ENCODE results near the gene PHF12. TPM values are rescaled to one million over a fixed set of nuclear protein-coding genes. Genes with fewer than 3 reads are reported as not detected.

PHF12 gene
- total and polyA plus RNA-seq, 2 of the 8 experiments (the other 6 are each of a cell fraction or from before 2014, with no cell fraction given), result 38.8 to 65.7 TPM

DNA sequence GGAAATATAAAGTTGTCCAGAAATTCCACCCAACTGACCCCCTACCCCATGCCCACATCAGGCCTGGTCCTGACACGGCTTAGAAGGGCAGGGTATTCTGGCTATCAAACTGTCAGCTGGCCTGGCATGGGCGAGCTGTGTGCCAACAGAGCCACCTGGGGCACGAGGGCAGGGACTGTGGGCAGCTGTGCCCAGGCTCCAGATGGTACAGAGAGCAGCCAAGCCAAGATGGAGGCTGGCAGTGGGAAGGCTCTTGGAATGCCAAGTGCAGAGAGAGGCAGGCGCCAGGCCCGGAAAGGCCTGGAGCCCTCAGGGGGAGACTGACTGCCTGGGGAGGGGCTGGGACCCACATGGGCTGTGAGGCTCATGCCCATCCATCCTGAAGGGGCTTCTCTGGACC lies 24.3 kb upstream of the PHF12 start:
- H2BK120ac ChIP-seq (replicated peaks; ENCODE audit: low read depth, low read length), result no peak overlapping the region
- peaks cover 0 to 5% (median 0%) of the 10 kb centered on the region in 4 experiments; a peak in 2 of 7 replicates for H3K4me1 ChIP-seq (replicated peaks in 1 of 4; ENCODE audit: control insufficient read depth in 3 of 4, insufficient read depth in 4 of 4, low read length in 3 of 4)
- FAIRE-seq (no peak), DNase-seq (ENCODE audit: low read depth in 1 of 2, low spot score in 2 of 2) (no peak)
- WGBS, 2 experiments (ENCODE audit: extremely low coverage in 1 of 2, insufficient coverage in 1 of 2, insufficient read length in 1 of 2, insufficient replicate concordance in 2 of 2, low coverage in 1 of 2, low lambda C conversion rate in 2 of 2, missing lambda C conversion rate in 1 of 2), result 88% methylated on average over 5 of the region's 5 CpGs; no CpG with 5 or more reads in 1 of the 2 experiments
- H3K27ac ChIP-seq (ENCODE audit: low read depth, low read length), result no peak overlapping the region
- H4K20me1 ChIP-seq (replicated peaks in 1 of 2; ENCODE audit: control insufficient read depth in 1 of 2, insufficient read depth in 2 of 2, low read length in 2 of 2), result no peaks in the 10 kb centered on the region
- H2BK5ac ChIP-seq (ENCODE audit: low read depth, low read length), result no peak overlapping the region
- H4K91ac ChIP-seq (replicated peaks; ENCODE audit: insufficient read length, low read length), result no peak overlapping the region
- H3K4me3 ChIP-seq (ENCODE audit: extremely low read depth in 1 of 4, insufficient read depth in 2 of 4, low read depth in 3 of 4, low read length in 4 of 4), result no peak overlapping the region
- no peak overlapping the region for H4K8ac ChIP-seq (ENCODE audit: extremely low read depth, insufficient read depth, low read length)
- peak overlapping the region; percentile 16; the same call in 1 of the 2 replicates for H2BK20ac ChIP-seq (ENCODE audit: low read length)
- H2BK12ac ChIP-seq (ENCODE audit: low read depth, low read length), result no peak overlapping the region
- ChIA-PET CTCF (ENCODE audit: partially characterized antibody) (interaction anchor here (0.7 to 9.1 kb wide), 3 partner anchors 10 to 148 kb away, joined by 3 to 207 read pairs (median 3); no protein-coding TSS in a partner anchor), POLR2A (ENCODE audit: partially characterized antibody) (interaction anchor here (1.2 kb wide), 1 partner anchor 56 kb away, joined by 4 read pairs; no protein-coding TSS in a partner anchor)
- no peak overlapping the region for H3K4me2 ChIP-seq (ENCODE audit: insufficient read depth in 1 of 2, low read depth in 2 of 2, low read length in 2 of 2)
- no peaks in the 10 kb centered on the region for H3K9me3 ChIP-seq (ENCODE audit: insufficient read depth in 2 of 2, low read depth in 1 of 2, low read length in 1 of 2)
- H3K79me2 ChIP-seq (ENCODE audit: control insufficient read depth in 1 of 2, insufficient read depth in 2 of 2, low read length in 2 of 2), result no peaks in the 10 kb centered on the region
- H2AFZ ChIP-seq (ENCODE audit: low read length), result no peak overlapping the region
- no peaks in the 10 kb centered on the region; a peak in 1 of 8 replicates for H3K36me3 ChIP-seq (ENCODE audit: control insufficient read depth in 2 of 4, insufficient read depth in 4 of 4, low read length in 3 of 4)
- no peak overlapping the region for H3K56ac ChIP-seq (replicated peaks; ENCODE audit: insufficient read length, low read depth, low read length)
- no peak overlapping the region for H3K23ac ChIP-seq (ENCODE audit: insufficient read length)
- no peak overlapping the region for H2BK15ac ChIP-seq (ENCODE audit: low read length)
- H3K27me3 ChIP-seq (replicated peaks in 1 of 4; ENCODE audit: control insufficient read depth in 3 of 4, extremely low read depth in 1 of 4, insufficient read depth in 3 of 4, low read length in 3 of 4), result peaks cover 0 to 2% (median 0%) of the 10 kb centered on the region in 4 experiments; a peak in 2 of 7 replicates
- no peak overlapping the region for H3K18ac ChIP-seq (ENCODE audit: extremely low read depth, low read length)
- no peak overlapping the region for H3K4ac ChIP-seq (replicated peaks; ENCODE audit: insufficient read length, low read depth, low read length)
- no peak overlapping the region for H3K9ac ChIP-seq (replicated peaks in 1 of 4; ENCODE audit: extremely low read depth in 1 of 4, low read depth in 3 of 4, low read length in 3 of 4)
- H2AK5ac ChIP-seq (ENCODE audit: low read depth, low read length), result no peak overlapping the region
- H3K23me2 ChIP-seq (ENCODE audit: low read depth, low read length), result no peaks in the 10 kb centered on the region; the same call in 1 of the 2 replicates
- H3K79me1 ChIP-seq (ENCODE audit: low read depth, low read length), result no peaks in the 10 kb centered on the region
- no peak overlapping the region for H4K5ac ChIP-seq (ENCODE audit: insufficient read length, low read depth, low read length)
- no peak overlapping the region for H3K14ac ChIP-seq (ENCODE audit: insufficient read length)
- TF ChIP-seq MAFK (IDR thresholded peaks at IDR 0.05; ENCODE audit: low read depth, low read length) (no peak), SP4 (IDR thresholded peaks at IDR 0.05; ENCODE audit: low read length) (no peak), ASH2L (IDR thresholded peaks at IDR 0.05; ENCODE audit: low read length) (no peak), USF2 (IDR thresholded peaks at IDR 0.05; ENCODE audit: low read length) (no peak), JUN (IDR thresholded peaks at IDR 0.05; ENCODE audit: low read depth, low read length) (no peak), BACH1 (IDR thresholded peaks at IDR 0.05; ENCODE audit: low read length) (no peak), NANOG (IDR thresholded peaks at IDR 0.05; ENCODE audit: insufficient read depth, low read depth, low read length, poor library complexity, severe bottlenecking) (no peak), HDAC2 (IDR thresholded peaks at IDR 0.05; ENCODE audit: borderline replicate concordance in 1 of 2, low read depth in 2 of 2, low read length in 2 of 2) (no peak), SIN3A (conservative IDR thresholded peaks at IDR 0.05 in 1 of 2, IDR thresholded peaks at IDR 0.05 in 1 of 2; ENCODE audit: low read depth in 1 of 2, low read length in 2 of 2) (no peak)
- TF ChIP-seq, protein P1, sequence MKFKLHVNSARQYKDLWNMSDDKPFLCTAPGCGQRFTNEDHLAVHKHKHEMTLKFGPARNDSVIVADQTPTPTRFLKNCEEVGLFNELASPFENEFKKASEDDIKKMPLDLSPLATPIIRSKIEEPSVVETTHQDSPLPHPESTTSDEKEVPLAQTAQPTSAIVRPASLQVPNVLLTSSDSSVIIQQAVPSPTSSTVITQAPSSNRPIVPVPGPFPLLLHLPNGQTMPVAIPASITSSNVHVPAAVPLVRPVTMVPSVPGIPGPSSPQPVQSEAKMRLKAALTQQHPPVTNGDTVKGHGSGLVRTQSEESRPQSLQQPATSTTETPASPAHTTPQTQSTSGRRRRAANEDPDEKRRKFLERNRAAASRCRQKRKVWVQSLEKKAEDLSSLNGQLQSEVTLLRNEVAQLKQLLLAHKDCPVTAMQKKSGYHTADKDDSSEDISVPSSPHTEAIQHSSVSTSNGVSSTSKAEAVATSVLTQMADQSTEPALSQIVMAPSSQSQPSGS (IDR thresholded peaks at IDR 0.05; ENCODE audit: low read length), result no peak
